Retinal pigment epithelial cell (primary cell): ENCODE results near the gene MRRF.

Experiments used
- DNase-seq: peaks from one replicate; pipeline ENCODE4 v3.0.0-alpha.2; 2010; ENCODE audit warnings: low read depth
- H3K4me3 ChIP-seq: 2 replicates; pipeline ENCODE4 v1.5.1; 2011; ENCODE audit warnings: mild to moderate bottlenecking, low read length, control low read depth, moderate library complexity
- CTCF ChIP-seq: conservative IDR thresholded peaks from 2 replicates; pipeline ENCODE4 v1.5.1; 2011; ENCODE audit warnings: low read depth, low read length, control low read depth, inconsistent platforms

Gene MRRF

GRCh38 chr9:122338536-122338935 lies 73.9 kb downstream of the MRRF start:
- DNase-seq, result no peak
- no peak overlapping the region for H3K4me3 ChIP-seq
- TF ChIP-seq CTCF, result no peak

- no peak for TF ChIP-seq CTCF
- DNase-seq, result no peak
- no peak overlapping the region for H3K4me3 ChIP-seq
Observed at GRCh38 chr9:122338994-122339393, 74.3 kb downstream of the MRRF start.

GRCh38 chr9:122339579-122339978 lies 74.9 kb downstream of the MRRF start:
- H3K4me3 ChIP-seq, result no peak overlapping the region
- DNase-seq, result no peak
- no peak for TF ChIP-seq CTCF

GRCh38 chr9:122340161-122340560 lies 75.5 kb downstream of the MRRF start:
- no peak for TF ChIP-seq CTCF
- no peak overlapping the region for H3K4me3 ChIP-seq
- DNase-seq, result no peak

- no peak for DNase-seq
- H3K4me3 ChIP-seq, result no peak overlapping the region
- no peak for TF ChIP-seq CTCF
Observed at GRCh38 chr9:122342323-122343050, 77.8 kb downstream of the MRRF start.

- TF ChIP-seq CTCF, result no peak
- peak; percentile 20 for DNase-seq
- H3K4me3 ChIP-seq, result peak overlapping the region; percentile 55
Observed at GRCh38 chr9:122346478-122347347, 82.0 kb downstream of the MRRF start.
